Body of pancreas (tissue), 4 donors: ENCODE results near the gene ANO3. TPM values are rescaled to one million over a fixed set of nuclear protein-coding genes. Genes with fewer than 3 reads are reported as not detected.

Experiments
- ATAC-seq: fragments of 150-250 bp; one replicate; pipeline ENCODE4 v1.9.1; 2016
- DNase-seq, 4 donors: peaks; one replicate each; pipeline ENCODE4 v3.0.0-alpha.2; 2019
- H3K27ac ChIP-seq, 4 donors: fragments of 200-600 bp; sonication (generic); 1 replicate in 3 of 4; 2 replicates in 1 of 4; pipeline versions ENCODE4 v1.5.1 to v1.6.1; 2016 to 2019; ENCODE audit warnings: mild to moderate bottlenecking in 1 of 4, mixed read lengths in 1 of 4, moderate library complexity in 1 of 4
- H3K27me3 ChIP-seq, 2 donors: fragments of 200-600 bp; sonication (generic); one replicate each; pipeline ENCODE4 v1.6.0; 2016; ENCODE audit warnings: mild to moderate bottlenecking in 1 of 2
- H3K36me3 ChIP-seq, 2 donors: fragments of 200-600 bp; sonication (generic); replicated peaks in 1 of 2; 2 replicates each; pipeline ENCODE4 v1.5.1; 2016; ENCODE audit warnings: low read depth in 2 of 2; ENCODE audit not compliant: insufficient read depth in 1 of 2
- H3K4me1 ChIP-seq: fragments of 200-600 bp; sonication (generic); one replicate; pipeline ENCODE4 v1.6.0; 2016
- H3K4me3 ChIP-seq, 2 donors: fragments of 200-600 bp; sonication (generic); 1 replicate in 1 of 2; 2 replicates in 1 of 2; pipeline ENCODE4 v1.5.1; 2016 to 2019
- H3K9me3 ChIP-seq, 3 donors: fragments of 200-600 bp; sonication (generic); 1 replicate in 2 of 3; 2 replicates in 1 of 3; pipeline ENCODE4 v1.5.1; 2016
- POLR2A ChIP-seq, 3 donors: fragments of 450-650 bp; IDR thresholded peaks; one replicate each; pipeline ENCODE4 v1.6.1; 2016; ENCODE audit warnings: antibody characterized with exemption in 3 of 3, mild to moderate bottlenecking in 2 of 3
- WGBS, 2 donors: methylation state at CpG; one replicate each; pipeline ENCODE4 v1.1.5; 2017; 5-methylcytosine and 5-hydroxymethylcytosine counted together
- intact Hi-C: fragments of 100-400 bp; cut with DNase I; formaldehyde crosslinking; loops from one replicate; pipeline ENCODE4 v1.15.1; 2023
- total RNA-seq, 2 donors: library from RNA; depleted of rRNA; stranded (reverse); fragments of >200 nt; gene quantifications; one replicate each; pipeline ENCODE4 v1.1.0, GENCODE V29; 2016
- TF ChIP-seq, protein P1 (sequence below), 7 experiments: fragments of 450-650 bp in 4 of 7; fragments of 200-600 bp in 3 of 7; sonication (generic) in 3 of 7; IDR thresholded peaks; one replicate each; pipeline ENCODE4 v1.5.1; 2016 to 2019; ENCODE audit warnings: antibody characterized with exemption in 7 of 7

ANO3 gene
- total RNA-seq, 2 donors from 2014 or later: 0.52 to 5.3 TPM

GRCh38 chr11:26553182-26553581, 221.3 kb downstream of the ANO3 start:
- no peak for TF ChIP-seq POLR2A (IDR thresholded peaks at IDR 0.05)
- TF ChIP-seq, protein P1, sequence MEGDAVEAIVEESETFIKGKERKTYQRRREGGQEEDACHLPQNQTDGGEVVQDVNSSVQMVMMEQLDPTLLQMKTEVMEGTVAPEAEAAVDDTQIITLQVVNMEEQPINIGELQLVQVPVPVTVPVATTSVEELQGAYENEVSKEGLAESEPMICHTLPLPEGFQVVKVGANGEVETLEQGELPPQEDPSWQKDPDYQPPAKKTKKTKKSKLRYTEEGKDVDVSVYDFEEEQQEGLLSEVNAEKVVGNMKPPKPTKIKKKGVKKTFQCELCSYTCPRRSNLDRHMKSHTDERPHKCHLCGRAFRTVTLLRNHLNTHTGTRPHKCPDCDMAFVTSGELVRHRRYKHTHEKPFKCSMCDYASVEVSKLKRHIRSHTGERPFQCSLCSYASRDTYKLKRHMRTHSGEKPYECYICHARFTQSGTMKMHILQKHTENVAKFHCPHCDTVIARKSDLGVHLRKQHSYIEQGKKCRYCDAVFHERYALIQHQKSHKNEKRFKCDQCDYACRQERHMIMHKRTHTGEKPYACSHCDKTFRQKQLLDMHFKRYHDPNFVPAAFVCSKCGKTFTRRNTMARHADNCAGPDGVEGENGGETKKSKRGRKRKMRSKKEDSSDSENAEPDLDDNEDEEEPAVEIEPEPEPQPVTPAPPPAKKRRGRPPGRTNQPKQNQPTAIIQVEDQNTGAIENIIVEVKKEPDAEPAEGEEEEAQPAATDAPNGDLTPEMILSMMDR (IDR thresholded peaks at IDR 0.05): no peak
- H3K4me3 ChIP-seq: no peak overlapping the region
- intact Hi-C loops: no loop called here
- WGBS, 2 donors: 44 to 50% methylated on average over 2 of the region's 2 CpGs
- H3K4me1 ChIP-seq: peaks cover 4% of the 10 kb centered on the region
- no peaks in the 10 kb centered on the region for H3K9me3 ChIP-seq
- H3K27me3 ChIP-seq: no peaks in the 10 kb centered on the region
- H3K36me3 ChIP-seq: no peaks in the 10 kb centered on the region
- ATAC-seq (no peak), DNase-seq (no peak)
- H3K27ac ChIP-seq: no peak overlapping the region

DNA sequence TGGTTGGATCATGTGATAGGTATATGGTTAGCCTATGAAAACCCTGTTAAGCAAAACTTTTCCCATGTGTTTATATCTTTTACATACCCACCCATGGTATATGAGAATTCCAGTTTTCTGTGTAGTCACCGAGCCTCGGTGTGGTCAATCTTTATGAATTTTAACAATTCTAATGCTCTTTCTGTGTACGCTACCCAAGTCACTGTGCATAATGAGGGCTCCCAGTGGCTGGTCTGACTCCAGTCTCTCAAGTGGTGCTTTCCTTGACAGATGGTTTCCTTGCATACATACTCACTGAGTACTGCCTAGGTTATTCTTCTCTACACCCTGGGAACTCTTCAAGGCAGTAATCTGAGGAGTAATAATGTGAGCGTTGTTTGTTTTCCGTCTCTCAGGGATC, 222.5 kb downstream of the ANO3 start:
- peaks cover 4% of the 10 kb centered on the region for H3K4me1 ChIP-seq
- ATAC-seq: no peak
- TF ChIP-seq POLR2A (IDR thresholded peaks at IDR 0.05): no peak
- TF ChIP-seq, protein P1 (IDR thresholded peaks at IDR 0.05): no peak
- 61 to 76% methylated on average over 5 of the region's 5 CpGs for WGBS, 2 donors
- no peaks in the 10 kb centered on the region for H3K9me3 ChIP-seq
- H3K27me3 ChIP-seq: no peaks in the 10 kb centered on the region
- H3K4me3 ChIP-seq: no peak overlapping the region
- no peak for DNase-seq
- no peak overlapping the region for H3K27ac ChIP-seq
- H3K36me3 ChIP-seq: no peaks in the 10 kb centered on the region
- intact Hi-C loops: no loop called here

DNA sequence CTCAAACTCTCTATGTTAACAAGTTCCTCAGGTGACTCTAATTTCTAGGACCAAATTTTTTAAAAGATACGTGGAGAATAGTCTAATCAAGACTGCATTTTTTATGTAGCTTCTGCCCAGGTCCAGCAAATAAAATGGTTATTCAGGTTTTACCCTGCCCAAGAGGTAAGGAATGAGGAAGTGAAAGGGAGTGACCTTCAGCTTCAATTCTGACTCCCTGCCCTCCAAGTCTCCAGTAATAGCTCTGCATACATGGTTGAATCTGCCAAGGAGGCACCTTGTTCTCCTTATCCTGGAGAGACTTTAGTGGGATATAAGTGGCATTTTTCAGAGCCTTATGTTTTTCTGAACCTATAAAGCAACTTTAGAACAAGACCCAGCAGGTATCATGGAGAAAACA, 224.7 kb downstream of the ANO3 start:
- DNase-seq (peak in 1 of 4 donors; percentile 21), ATAC-seq (peak; percentile 94)
- Histone ChIP-seq H3K4me3 (no peak overlapping the region), H3K4me1 (peaks cover 4% of the 10 kb centered on the region), H3K9me3 (no peaks in the 10 kb centered on the region), H3K27ac (peak overlapping the region in 2 of 4 donors; percentile 59 to 61), H3K36me3 (no peaks in the 10 kb centered on the region), H3K27me3 (no peaks in the 10 kb centered on the region)
- TF ChIP-seq, protein P1 (IDR thresholded peaks at IDR 0.05): no peak
- no peak for TF ChIP-seq POLR2A (IDR thresholded peaks at IDR 0.05)
- WGBS, 2 donors: 24 to 38% methylated on average over 1 of the region's 1 CpG
- intact Hi-C loops: no loop called here

DNA sequence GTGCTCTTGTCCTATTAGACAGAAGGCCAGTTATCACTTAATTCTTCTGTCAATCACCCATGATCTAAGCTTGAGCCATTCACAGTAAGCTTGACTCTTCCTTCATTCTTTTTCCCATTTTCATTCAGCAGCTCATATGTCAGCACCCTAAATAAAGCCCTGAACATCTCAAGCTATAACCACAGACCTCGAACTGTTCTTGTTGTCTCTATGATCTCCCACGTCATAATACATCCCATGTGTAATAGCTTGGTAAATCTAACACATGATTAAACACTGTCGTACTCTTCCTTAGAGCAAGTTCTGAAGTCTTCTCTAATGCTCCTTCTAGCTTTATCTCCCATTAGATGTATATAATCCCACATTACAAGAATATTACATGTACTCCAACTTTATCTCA, 225.7 kb downstream of the ANO3 start:
- Histone ChIP-seq H3K4me1 (peaks cover 4% of the 10 kb centered on the region), H3K4me3 (no peak overlapping the region), H3K9me3 (no peaks in the 10 kb centered on the region), H3K27me3 (no peaks in the 10 kb centered on the region), H3K36me3 (no peaks in the 10 kb centered on the region), H3K27ac (no peak overlapping the region)
- intact Hi-C loops: no loop called here
- WGBS, 2 donors: 31 to 37% methylated on average over 3 of the region's 3 CpGs
- no peak for TF ChIP-seq POLR2A (IDR thresholded peaks at IDR 0.05)
- TF ChIP-seq, protein P1 (IDR thresholded peaks at IDR 0.05): no peak
- DNase-seq: no peak
- no peak for ATAC-seq

GRCh38 chr11:26558190-26558589, 226.3 kb downstream of the ANO3 start:
- Histone ChIP-seq H3K36me3 (no peaks in the 10 kb centered on the region), H3K27ac (no peak overlapping the region), H3K9me3 (no peaks in the 10 kb centered on the region), H3K27me3 (no peaks in the 10 kb centered on the region), H3K4me3 (no peak overlapping the region), H3K4me1 (peaks cover 4% of the 10 kb centered on the region)
- ATAC-seq (no peak), DNase-seq (no peak)
- no peak for TF ChIP-seq POLR2A (IDR thresholded peaks at IDR 0.05)
- TF ChIP-seq, protein P1 (IDR thresholded peaks at IDR 0.05): no peak
- 48 to 62% methylated on average over 4 of the region's 4 CpGs for WGBS, 2 donors
- intact Hi-C loops: no loop called here
